Activated CD4-positive, CD25-positive, alpha-beta regulatory T cell treated with anti-CD3 and anti-CD28 coated beads, Interleukin-2, amount 50 U/mL, for 72 hours (primary cell): ENCODE data around the gene KDM3A.

ENCODE experiments used
- DNase-seq: peaks from one replicate; pipeline ENCODE4 v3.0.0; 2021

KDM3A gene

GRCh38 chr2:86440631-86441391 is at the start of gene KDM3A:
TSS of gene KDM3A (plus strand) at chr2:86441371. CDS start at chr2:86442048, 677 bp downstream.
- peak; percentile 97 for DNase-seq

- no peak for DNase-seq
Measured at GRCh38 chr2:86392873-86393518, 48.2 kb upstream of the KDM3A start.

GRCh38 chr2:86393521-86394491 is 47.4 kb upstream of the KDM3A start:
- no peak for DNase-seq

- DNase-seq = no peak
Measured at GRCh38 chr2:86396291-86396785, 44.8 kb upstream of the KDM3A start.

- DNase-seq = no peak
Measured at GRCh38 chr2:86397986-86398385, 43.2 kb upstream of the KDM3A start.

- DNase-seq = no peak
Measured at GRCh38 chr2:86398500-86399474, 42.4 kb upstream of the KDM3A start.

GRCh38 chr2:86400321-86400720 is 40.9 kb upstream of the KDM3A start:
- DNase-seq = no peak

GRCh38 chr2:86410581-86410980 is 30.6 kb upstream of the KDM3A start:
- DNase-seq = no peak

- DNase-seq = no peak
Measured at GRCh38 chr2:86411396-86411795, 29.8 kb upstream of the KDM3A start.

- DNase-seq = no peak
Measured at GRCh38 chr2:86412007-86412406, 29.2 kb upstream of the KDM3A start.

- DNase-seq = no peak
Measured at GRCh38 chr2:86413296-86414094, 27.7 kb upstream of the KDM3A start.

GRCh38 chr2:86414996-86415395 is 26.2 kb upstream of the KDM3A start:
- DNase-seq = no peak

- no peak for DNase-seq
Measured at GRCh38 chr2:86416146-86416545, 25.0 kb upstream of the KDM3A start.

- no peak for DNase-seq
Measured at GRCh38 chr2:86417961-86418360, 23.2 kb upstream of the KDM3A start.

GRCh38 chr2:86420913-86421312 is 20.3 kb upstream of the KDM3A start:
- DNase-seq = no peak

- DNase-seq = no peak
Measured at GRCh38 chr2:86426271-86426670, 14.9 kb upstream of the KDM3A start.

- DNase-seq = no peak
Measured at GRCh38 chr2:86429335-86429734, 11.8 kb upstream of the KDM3A start.

- no peak for DNase-seq
Measured at GRCh38 chr2:86430368-86430767, 10.8 kb upstream of the KDM3A start.

GRCh38 chr2:86433137-86433536 is 8.0 kb upstream of the KDM3A start:
- DNase-seq = no peak

- DNase-seq = no peak
Measured at GRCh38 chr2:86434290-86434689, 6.9 kb upstream of the KDM3A start.

- DNase-seq = no peak
Measured at GRCh38 chr2:86435531-86435930, 5.6 kb upstream of the KDM3A start.
